ENCODE measurements around the gene SYNJ2BP.

DNA sequence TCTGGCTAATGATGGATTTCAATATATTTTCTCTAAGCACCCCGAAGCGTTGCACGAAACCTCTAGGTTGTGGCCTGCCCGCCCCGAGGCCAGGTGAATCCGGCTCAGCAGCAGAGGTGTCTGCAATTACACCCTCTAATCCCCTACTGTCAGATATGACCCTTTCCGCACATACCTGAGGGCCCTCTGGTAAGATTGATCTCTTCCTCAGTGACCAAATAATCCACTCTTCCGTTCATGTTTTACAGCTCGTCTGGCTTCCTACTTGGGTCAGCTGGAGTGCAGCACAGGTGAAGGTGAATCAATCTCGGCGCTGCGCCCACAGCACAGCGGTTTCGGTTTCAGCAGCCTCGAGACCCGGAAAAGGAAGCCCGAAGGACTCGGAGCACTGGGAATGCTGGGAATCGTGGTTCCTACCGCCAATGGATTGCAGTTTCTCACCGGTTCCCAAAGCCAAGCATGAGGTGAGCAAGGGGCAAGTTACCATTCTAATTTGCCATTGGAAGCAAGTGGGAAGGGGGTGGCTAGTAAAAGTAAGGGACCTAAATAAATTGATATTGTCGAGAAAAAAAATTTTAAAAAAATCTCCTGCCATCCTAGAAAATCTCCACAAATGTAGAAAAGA lies at the start of gene SYNJ2BP:
- TF ChIP-seq, protein P1, sequence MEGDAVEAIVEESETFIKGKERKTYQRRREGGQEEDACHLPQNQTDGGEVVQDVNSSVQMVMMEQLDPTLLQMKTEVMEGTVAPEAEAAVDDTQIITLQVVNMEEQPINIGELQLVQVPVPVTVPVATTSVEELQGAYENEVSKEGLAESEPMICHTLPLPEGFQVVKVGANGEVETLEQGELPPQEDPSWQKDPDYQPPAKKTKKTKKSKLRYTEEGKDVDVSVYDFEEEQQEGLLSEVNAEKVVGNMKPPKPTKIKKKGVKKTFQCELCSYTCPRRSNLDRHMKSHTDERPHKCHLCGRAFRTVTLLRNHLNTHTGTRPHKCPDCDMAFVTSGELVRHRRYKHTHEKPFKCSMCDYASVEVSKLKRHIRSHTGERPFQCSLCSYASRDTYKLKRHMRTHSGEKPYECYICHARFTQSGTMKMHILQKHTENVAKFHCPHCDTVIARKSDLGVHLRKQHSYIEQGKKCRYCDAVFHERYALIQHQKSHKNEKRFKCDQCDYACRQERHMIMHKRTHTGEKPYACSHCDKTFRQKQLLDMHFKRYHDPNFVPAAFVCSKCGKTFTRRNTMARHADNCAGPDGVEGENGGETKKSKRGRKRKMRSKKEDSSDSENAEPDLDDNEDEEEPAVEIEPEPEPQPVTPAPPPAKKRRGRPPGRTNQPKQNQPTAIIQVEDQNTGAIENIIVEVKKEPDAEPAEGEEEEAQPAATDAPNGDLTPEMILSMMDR (IDR thresholded peaks at IDR 0.05) = no peak
- no peak for TF ChIP-seq EZH2phosphoT487 (IDR thresholded peaks at IDR 0.05)
- no peak for TF ChIP-seq EZH2 (IDR thresholded peaks at IDR 0.05)
